Caco-2 (cell line): Measurements from ENCODE around the gene ABO. TPM values are rescaled to one million over a fixed set of nuclear protein-coding genes. Genes with fewer than 3 reads are reported as not detected.
"Not testable (repeated sequence)": the region's sequence is repeated elsewhere in the genome, so short reads cannot be mapped to it uniquely, and the experiment has no call there.

ENCODE experiments used
- BruUV-seq: library from RNA; stranded (reverse); fragments of 400-500 nt; replicated peaks from 2 replicates; lab custom pipeline; 2021; lab: Mats Ljungman, UMichigan
- CTCF ChIA-PET: fragments of 300-600 bp; sonication (Branson Sonifier 250); formaldehyde crosslinking; loops from one replicate; lab custom pipeline; 2022; ENCODE audit warnings: antibody characterized with exemption; lab: Charles Lee
- POLR2A ChIA-PET: fragments of 300-600 bp; sonication (Branson Sonifier 250); formaldehyde crosslinking; loops from one replicate; lab custom pipeline; 2022; ENCODE audit warnings: antibody characterized with exemption; lab: Charles Lee
- DNase-seq, 2 experiments: peaks; one replicate each; pipeline versions ENCODE4 v3.0.0 to v3.0.0-alpha.2; 2020 to 2022
- H3K27me3 ChIP-seq: replicated peaks from 2 replicates; pipeline ENCODE4 v1.6.0; 2011; ENCODE audit warnings: low read length; ENCODE audit not compliant: control insufficient read depth, insufficient read depth
- H3K36me3 ChIP-seq: 2 replicates; pipeline ENCODE4 v1.5.1; 2011; ENCODE audit warnings: low read length; ENCODE audit not compliant: control insufficient read depth, insufficient read depth
- H3K4me1 ChIP-seq: fragments of 250-450 bp; sonication (Bioruptor Pico); 2 replicates; pipeline ENCODE4 v1.5.1; 2020; ENCODE audit warnings: mild to moderate bottlenecking
- H3K4me3 ChIP-seq: 2 replicates; pipeline ENCODE4 v1.5.1; 2011; ENCODE audit warnings: low read depth, mild to moderate bottlenecking, control low read depth, low read length
- H3K9me3 ChIP-seq: fragments of 250-450 bp; sonication (Bioruptor Pico); 2 replicates; pipeline ENCODE4 v1.5.1; 2020; ENCODE audit warnings: mild to moderate bottlenecking, moderate library complexity
- H3K27ac Mint-ChIP-seq: one replicate; pipeline ENCODE4 v1.8.0; 2022; ENCODE audit warnings: mixed read lengths; ENCODE audit not compliant: unreplicated experiment
- H3K27me3 Mint-ChIP-seq: one replicate; pipeline ENCODE4 v1.8.0; 2022; ENCODE audit warnings: mixed read lengths; ENCODE audit not compliant: insufficient read depth, unreplicated experiment
- H3K36me3 Mint-ChIP-seq: one replicate; pipeline ENCODE4 v1.8.0; 2022; ENCODE audit warnings: mild to moderate bottlenecking, mixed read lengths; ENCODE audit not compliant: insufficient read depth, unreplicated experiment
- H3K4me1 Mint-ChIP-seq: one replicate; pipeline ENCODE4 v1.8.0; 2022; ENCODE audit warnings: low read depth, mixed read lengths; ENCODE audit not compliant: unreplicated experiment
- H3K4me3 Mint-ChIP-seq: one replicate; pipeline ENCODE4 v1.8.0; 2022; ENCODE audit warnings: mild to moderate bottlenecking, moderate library complexity, mixed read lengths; ENCODE audit not compliant: unreplicated experiment
- H3K9me3 Mint-ChIP-seq: one replicate; pipeline ENCODE4 v1.8.0; 2022; ENCODE audit warnings: mixed read lengths; ENCODE audit not compliant: unreplicated experiment
- CTCF ChIP-seq, 2 experiments: fragments of 200-600 bp in 1 of 2; IDR thresholded peaks; 1 replicate in 1 of 2; 2 replicates in 1 of 2; pipeline versions ENCODE4 v1.5.1 to v1.8.0; 2011 to 2022; ENCODE audit warnings: antibody characterized with exemption in 1 of 2, control low read depth in 1 of 2, inconsistent platforms in 1 of 2, low read depth in 1 of 2, low read length in 1 of 2, mild to moderate bottlenecking in 1 of 2, moderate library complexity in 1 of 2; ENCODE audit not compliant: insufficient read depth in 1 of 2, severe bottlenecking in 1 of 2, unreplicated experiment in 1 of 2
- intact Hi-C: fragments of 100-400 bp; cut with micrococcal nuclease; formaldehyde crosslinking; loops from one replicate; pipeline ENCODE4 v1.10.0; 2022; ENCODE audit not compliant: unreplicated experiment
- total RNA-seq: library from RNA; stranded (reverse); gene quantifications from 2 replicates; pipeline ENCODE4 v1.2.3, GENCODE V29; 2022

ABO gene
- total RNA-seq, 1 experiment from 2014 or later: not detected

- intact Hi-C loops: not testable (repeated sequence)
These were observed 44.5 kb downstream of the ABO start for GRCh38 chr9:133230514-133230913.

GRCh38 chr9:133230093-133230492, 44.9 kb downstream of the ABO start:
- no peaks in the 10 kb centered on the region for H3K4me1 Mint-ChIP-seq
- DNase-seq: no peak
- H3K9me3 Mint-ChIP-seq: peaks cover 11% of the 10 kb centered on the region
- POLR2A ChIA-PET: no interaction called here
- no peak for TF ChIP-seq CTCF (IDR thresholded peaks at IDR 0.05; ENCODE audit: insufficient read depth in 1 of 2, low read depth in 1 of 2, low read length in 1 of 2, severe bottlenecking in 1 of 2, unreplicated experiment in 1 of 2)
- BruUV-seq: no TSS peak
- no peaks in the 10 kb centered on the region for H3K27me3 Mint-ChIP-seq
- no peak overlapping the region for H3K27ac Mint-ChIP-seq
- H3K4me1 ChIP-seq: no peaks in the 10 kb centered on the region
- intact Hi-C loops: no loop called here
- no peaks in the 10 kb centered on the region for H3K36me3 ChIP-seq
- H3K4me3 Mint-ChIP-seq: no peak overlapping the region
- H3K4me3 ChIP-seq: no peak overlapping the region
- H3K36me3 Mint-ChIP-seq: no peaks in the 10 kb centered on the region
- H3K27me3 ChIP-seq: no peaks in the 10 kb centered on the region
- no peaks in the 10 kb centered on the region for H3K9me3 ChIP-seq
- CTCF ChIA-PET: no interaction called here

More at GRCh38 chr9:133230514-133230913, 44.5 kb downstream of the ABO start:
- H3K27ac Mint-ChIP-seq, H3K4me3 Mint-ChIP-seq, DNase-seq, CTCF ChIA-PET, H3K9me3 ChIP-seq, H3K36me3 ChIP-seq, H3K4me3 ChIP-seq, H3K4me1 ChIP-seq, H3K36me3 Mint-ChIP-seq, H3K27me3 Mint-ChIP-seq, H3K4me1 Mint-ChIP-seq, BruUV-seq, H3K27me3 ChIP-seq, POLR2A ChIA-PET: not testable (repeated sequence)
- H3K9me3 Mint-ChIP-seq: peaks cover 11% of the 10 kb centered on the region

- H3K9me3 ChIP-seq, H3K27me3 Mint-ChIP-seq, DNase-seq, CTCF ChIA-PET, H3K36me3 ChIP-seq, POLR2A ChIA-PET, H3K27ac Mint-ChIP-seq, H3K4me1 ChIP-seq, H3K4me1 Mint-ChIP-seq, H3K36me3 Mint-ChIP-seq, H3K4me3 Mint-ChIP-seq, H3K4me3 ChIP-seq, intact Hi-C loops, H3K27me3 ChIP-seq, BruUV-seq: not testable (repeated sequence)
- H3K9me3 Mint-ChIP-seq: peaks cover 11% of the 10 kb centered on the region
These were observed 46.4 kb downstream of the ABO start for GRCh38 chr9:133228474-133229193.

- H3K4me1 ChIP-seq, intact Hi-C loops, DNase-seq, H3K27me3 Mint-ChIP-seq, H3K36me3 Mint-ChIP-seq, H3K4me1 Mint-ChIP-seq, H3K27ac Mint-ChIP-seq, H3K27me3 ChIP-seq, H3K4me3 Mint-ChIP-seq, POLR2A ChIA-PET, BruUV-seq, H3K4me3 ChIP-seq, CTCF ChIA-PET, H3K9me3 ChIP-seq, H3K36me3 ChIP-seq: not testable (repeated sequence)
- H3K9me3 Mint-ChIP-seq: peaks cover 11% of the 10 kb centered on the region
These were observed 47.0 kb downstream of the ABO start for GRCh38 chr9:133227996-133228395.
